HG03432 (cell line): ENCODE results near the gene PNMA6E.

ENCODE experiments used
- ATAC-seq: cut with Tn5 transposase; IDR thresholded peaks from one replicate; pipeline ENCODE4 v1.9.1; 2021; ENCODE audit warnings: mild to moderate bottlenecking, moderate library complexity; ENCODE audit not compliant: unreplicated experiment

PNMA6E gene

DNA sequence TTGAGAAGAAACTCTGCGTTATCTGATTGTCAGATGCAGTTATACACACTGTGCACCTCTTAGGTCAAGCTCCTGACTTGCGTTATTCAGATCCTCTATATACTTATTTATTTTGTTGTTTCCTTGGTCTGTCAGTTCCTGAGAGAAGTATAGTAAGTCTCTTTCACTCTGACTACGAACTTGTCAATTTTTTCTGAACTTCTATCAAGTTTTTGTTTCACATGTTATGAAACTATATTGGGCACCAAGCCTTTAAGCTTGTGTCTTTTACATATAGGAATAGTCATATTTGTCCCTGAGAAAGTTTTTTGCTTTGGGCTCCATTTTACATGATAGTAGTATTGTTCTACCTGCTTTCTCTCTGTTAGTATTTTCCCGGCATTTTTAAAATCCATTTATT, 35.5 kb downstream of the PNMA6E start:
- no peak for ATAC-seq

- no peak for ATAC-seq
Observed at GRCh38 chrX:153361781-153362397, 39.3 kb downstream of the PNMA6E start.

- ATAC-seq: no peak
Observed at GRCh38 chrX:153357877-153358276, 43.3 kb downstream of the PNMA6E start.

DNA sequence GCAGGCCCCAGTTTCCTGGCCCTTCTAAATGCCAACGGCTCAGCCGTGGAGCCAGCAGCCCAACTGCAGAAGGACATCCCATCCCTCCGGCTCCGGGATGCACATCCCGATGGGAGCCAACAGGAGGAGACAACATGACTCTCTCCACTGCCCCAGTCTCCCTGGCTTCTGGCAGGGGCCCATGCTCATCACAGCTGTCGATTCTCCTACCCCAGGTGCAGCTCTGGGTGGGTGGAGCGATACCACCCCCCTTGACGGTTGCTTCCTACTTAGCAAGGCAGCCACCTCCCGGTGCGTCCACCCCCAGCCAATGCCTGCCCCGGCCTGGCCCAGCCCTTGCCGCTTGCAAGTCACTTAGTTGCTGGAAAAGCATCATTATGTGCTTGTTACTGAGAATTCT, 47.7 kb downstream of the PNMA6E start:
- ATAC-seq: no peak

GRCh38 chrX:153352858-153353257, 48.3 kb downstream of the PNMA6E start:
- no peak for ATAC-seq

DNA sequence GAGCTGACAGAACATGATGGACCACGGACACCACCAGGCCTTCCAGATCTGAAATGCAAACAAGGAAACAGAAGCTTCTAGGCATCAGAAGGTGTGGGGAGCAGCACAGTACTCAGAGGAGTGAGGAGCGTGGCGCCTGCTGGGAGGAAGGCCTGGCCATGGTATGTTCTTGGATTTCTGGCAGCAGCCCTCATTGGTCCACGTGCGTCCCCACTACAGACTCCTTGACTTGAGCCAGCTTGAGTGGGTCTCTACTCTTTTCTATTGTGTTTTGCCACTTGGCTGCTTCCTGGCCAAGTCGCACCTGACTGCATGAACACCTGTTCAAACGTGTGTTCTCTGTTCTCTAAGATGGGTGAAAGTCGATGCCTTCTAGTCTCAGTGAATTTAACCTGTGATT, 49.2 kb downstream of the PNMA6E start:
- ATAC-seq: no peak

GRCh38 chrX:153349952-153350351, 51.2 kb downstream of the PNMA6E start:
- no peak for ATAC-seq

GRCh38 chrX:153348421-153348820, 52.7 kb downstream of the PNMA6E start:
- no peak for ATAC-seq

DNA sequence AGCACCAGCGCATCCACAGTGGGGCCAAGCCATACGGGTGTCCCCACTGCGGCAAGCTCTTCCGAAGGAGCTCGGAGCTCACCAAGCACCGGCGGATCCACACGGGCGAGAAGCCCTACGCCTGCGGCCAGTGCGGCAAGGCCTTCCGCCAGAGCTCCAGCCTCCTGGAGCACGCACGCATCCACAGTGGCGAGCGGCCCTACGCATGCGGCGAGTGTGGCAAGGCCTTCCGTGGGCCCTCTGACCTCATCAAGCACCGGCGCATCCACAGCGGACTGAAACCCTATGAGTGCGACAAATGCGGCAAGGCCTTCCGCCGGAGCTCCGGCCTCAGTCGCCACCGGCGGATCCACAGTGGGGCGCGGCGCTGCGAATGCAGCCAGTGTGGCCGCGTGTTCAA, 53.6 kb downstream of the PNMA6E start:
- ATAC-seq: no peak
